Erythroblast (primary cell): Measurements from ENCODE around the gene HDAC4.

Experiments used
- DNase-seq, 2 experiments: peaks; one replicate each; lab custom pipeline; 2025; lab: John Stamatoyannopoulos, UW
- GATA1 ChIP-seq: IDR thresholded peaks from 2 replicates; pipeline ENCODE4 v1.6.1; 2011; ENCODE audit warnings: low read depth, mild to moderate bottlenecking, control low read depth, low read length, moderate library complexity
- POLR2A ChIP-seq: IDR thresholded peaks from 2 replicates; pipeline ENCODE4 v1.6.1; 2011; ENCODE audit warnings: mild to moderate bottlenecking, low read length

The HDAC4 gene

GRCh38 chr2:239068411-239068810, 332.4 kb downstream of the HDAC4 start:
- no peak for DNase-seq
- TF ChIP-seq POLR2A (no peak), GATA1 (no peak)

GRCh38 chr2:239067196-239067865, 333.5 kb downstream of the HDAC4 start:
- TF ChIP-seq POLR2A (no peak), GATA1 (no peak)
- no peak for DNase-seq

- no peak for DNase-seq
- TF ChIP-seq POLR2A (no peak), GATA1 (no peak)
Measured at GRCh38 chr2:239066597-239066996, 334.2 kb downstream of the HDAC4 start.

GRCh38 chr2:239065962-239066361, 334.9 kb downstream of the HDAC4 start:
- DNase-seq: no peak
- TF ChIP-seq GATA1: no peak
- TF ChIP-seq POLR2A: no peak

- no peak for DNase-seq
- TF ChIP-seq GATA1: no peak
- no peak for TF ChIP-seq POLR2A
Measured at GRCh38 chr2:239065537-239065936, 335.3 kb downstream of the HDAC4 start.

- TF ChIP-seq GATA1 (no peak), POLR2A (no peak)
- DNase-seq: no peak
Measured at GRCh38 chr2:239064891-239065290, 335.9 kb downstream of the HDAC4 start.

- DNase-seq: no peak
- no peak for TF ChIP-seq GATA1
- TF ChIP-seq POLR2A: no peak
Measured at GRCh38 chr2:239064253-239064652, 336.6 kb downstream of the HDAC4 start.

- TF ChIP-seq POLR2A (no peak), GATA1 (no peak)
- DNase-seq: no peak
Measured at GRCh38 chr2:239062743-239063142, 338.1 kb downstream of the HDAC4 start.

- no peak for DNase-seq
- no peak for TF ChIP-seq POLR2A
- no peak for TF ChIP-seq GATA1
Measured at GRCh38 chr2:239061824-239062570, 338.8 kb downstream of the HDAC4 start.

GRCh38 chr2:239061121-239061666, 339.6 kb downstream of the HDAC4 start:
- no peak for DNase-seq
- TF ChIP-seq POLR2A: no peak
- TF ChIP-seq GATA1: no peak

GRCh38 chr2:239060676-239061075, 340.1 kb downstream of the HDAC4 start:
- TF ChIP-seq GATA1: no peak
- no peak for TF ChIP-seq POLR2A
- no peak for DNase-seq

- no peak for TF ChIP-seq GATA1
- TF ChIP-seq POLR2A: no peak
- no peak for DNase-seq
Measured at GRCh38 chr2:239059854-239060253, 341.0 kb downstream of the HDAC4 start.

GRCh38 chr2:239058766-239059165, 342.1 kb downstream of the HDAC4 start:
- DNase-seq: no peak
- no peak for TF ChIP-seq POLR2A
- no peak for TF ChIP-seq GATA1

- DNase-seq: no peak
- TF ChIP-seq GATA1 (no peak), POLR2A (no peak)
Measured at GRCh38 chr2:239057533-239057932, 343.3 kb downstream of the HDAC4 start.
